ENCODE measurements around the gene MUC5AC.

DNA sequence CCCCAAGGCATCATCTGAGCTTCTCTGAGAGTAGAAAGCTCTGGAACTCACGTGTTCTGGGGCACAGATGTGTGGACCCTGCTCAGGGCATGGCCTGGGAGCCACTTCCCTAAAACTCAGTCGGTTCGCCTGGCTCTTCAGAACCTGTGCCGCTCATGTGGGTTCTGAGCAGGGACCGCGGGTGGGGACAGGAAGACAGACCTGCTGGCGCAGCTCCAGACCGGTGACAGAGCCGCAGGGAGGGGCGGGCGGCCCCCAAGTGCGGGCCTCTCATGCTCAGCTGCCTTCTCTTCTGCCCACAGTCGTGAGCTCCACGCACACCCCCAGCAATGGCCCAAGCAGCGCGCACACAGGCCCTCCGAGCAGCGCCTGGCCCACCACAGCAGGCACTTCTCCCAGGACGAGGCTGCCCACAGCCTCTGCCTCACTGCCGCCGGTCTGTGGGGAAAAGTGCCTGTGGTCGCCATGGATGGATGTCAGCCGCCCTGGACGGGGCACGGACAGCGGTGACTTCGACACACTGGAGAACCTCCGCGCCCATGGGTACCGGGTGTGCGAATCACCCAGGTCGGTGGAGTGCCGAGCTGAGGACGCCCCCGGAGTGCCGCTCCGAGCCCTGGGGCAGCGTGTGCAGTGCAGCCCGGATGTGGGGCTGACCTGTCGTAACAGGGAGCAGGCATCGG, 24.2 kb downstream of the MUC5AC start:
- TF ChIP-seq, protein P1, sequence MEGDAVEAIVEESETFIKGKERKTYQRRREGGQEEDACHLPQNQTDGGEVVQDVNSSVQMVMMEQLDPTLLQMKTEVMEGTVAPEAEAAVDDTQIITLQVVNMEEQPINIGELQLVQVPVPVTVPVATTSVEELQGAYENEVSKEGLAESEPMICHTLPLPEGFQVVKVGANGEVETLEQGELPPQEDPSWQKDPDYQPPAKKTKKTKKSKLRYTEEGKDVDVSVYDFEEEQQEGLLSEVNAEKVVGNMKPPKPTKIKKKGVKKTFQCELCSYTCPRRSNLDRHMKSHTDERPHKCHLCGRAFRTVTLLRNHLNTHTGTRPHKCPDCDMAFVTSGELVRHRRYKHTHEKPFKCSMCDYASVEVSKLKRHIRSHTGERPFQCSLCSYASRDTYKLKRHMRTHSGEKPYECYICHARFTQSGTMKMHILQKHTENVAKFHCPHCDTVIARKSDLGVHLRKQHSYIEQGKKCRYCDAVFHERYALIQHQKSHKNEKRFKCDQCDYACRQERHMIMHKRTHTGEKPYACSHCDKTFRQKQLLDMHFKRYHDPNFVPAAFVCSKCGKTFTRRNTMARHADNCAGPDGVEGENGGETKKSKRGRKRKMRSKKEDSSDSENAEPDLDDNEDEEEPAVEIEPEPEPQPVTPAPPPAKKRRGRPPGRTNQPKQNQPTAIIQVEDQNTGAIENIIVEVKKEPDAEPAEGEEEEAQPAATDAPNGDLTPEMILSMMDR (IDR thresholded peaks at IDR 0.05; ENCODE audit: poor library complexity, severe bottlenecking) = no peak
- no peak for TF ChIP-seq EP300 (conservative IDR thresholded peaks at IDR 0.05; ENCODE audit: poor library complexity, severe bottlenecking)
- no peak for TF ChIP-seq POLR2AphosphoS5 (IDR thresholded peaks at IDR 0.05)
- TF ChIP-seq, protein P2, sequence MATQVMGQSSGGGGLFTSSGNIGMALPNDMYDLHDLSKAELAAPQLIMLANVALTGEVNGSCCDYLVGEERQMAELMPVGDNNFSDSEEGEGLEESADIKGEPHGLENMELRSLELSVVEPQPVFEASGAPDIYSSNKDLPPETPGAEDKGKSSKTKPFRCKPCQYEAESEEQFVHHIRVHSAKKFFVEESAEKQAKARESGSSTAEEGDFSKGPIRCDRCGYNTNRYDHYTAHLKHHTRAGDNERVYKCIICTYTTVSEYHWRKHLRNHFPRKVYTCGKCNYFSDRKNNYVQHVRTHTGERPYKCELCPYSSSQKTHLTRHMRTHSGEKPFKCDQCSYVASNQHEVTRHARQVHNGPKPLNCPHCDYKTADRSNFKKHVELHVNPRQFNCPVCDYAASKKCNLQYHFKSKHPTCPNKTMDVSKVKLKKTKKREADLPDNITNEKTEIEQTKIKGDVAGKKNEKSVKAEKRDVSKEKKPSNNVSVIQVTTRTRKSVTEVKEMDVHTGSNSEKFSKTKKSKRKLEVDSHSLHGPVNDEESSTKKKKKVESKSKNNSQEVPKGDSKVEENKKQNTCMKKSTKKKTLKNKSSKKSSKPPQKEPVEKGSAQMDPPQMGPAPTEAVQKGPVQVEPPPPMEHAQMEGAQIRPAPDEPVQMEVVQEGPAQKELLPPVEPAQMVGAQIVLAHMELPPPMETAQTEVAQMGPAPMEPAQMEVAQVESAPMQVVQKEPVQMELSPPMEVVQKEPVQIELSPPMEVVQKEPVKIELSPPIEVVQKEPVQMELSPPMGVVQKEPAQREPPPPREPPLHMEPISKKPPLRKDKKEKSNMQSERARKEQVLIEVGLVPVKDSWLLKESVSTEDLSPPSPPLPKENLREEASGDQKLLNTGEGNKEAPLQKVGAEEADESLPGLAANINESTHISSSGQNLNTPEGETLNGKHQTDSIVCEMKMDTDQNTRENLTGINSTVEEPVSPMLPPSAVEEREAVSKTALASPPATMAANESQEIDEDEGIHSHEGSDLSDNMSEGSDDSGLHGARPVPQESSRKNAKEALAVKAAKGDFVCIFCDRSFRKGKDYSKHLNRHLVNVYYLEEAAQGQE (IDR thresholded peaks at IDR 0.05; ENCODE audit: borderline replicate concordance) = no peak
